GM21825 (cell line): ENCODE measurements around the gene TRPM2.

ENCODE experiments used
- ATAC-seq: cut with Tn5 transposase; IDR thresholded peaks from one replicate; pipeline ENCODE4 v1.9.1; 2021; ENCODE audit warnings: mild to moderate bottlenecking, moderate library complexity; ENCODE audit not compliant: unreplicated experiment

The TRPM2 gene

DNA sequence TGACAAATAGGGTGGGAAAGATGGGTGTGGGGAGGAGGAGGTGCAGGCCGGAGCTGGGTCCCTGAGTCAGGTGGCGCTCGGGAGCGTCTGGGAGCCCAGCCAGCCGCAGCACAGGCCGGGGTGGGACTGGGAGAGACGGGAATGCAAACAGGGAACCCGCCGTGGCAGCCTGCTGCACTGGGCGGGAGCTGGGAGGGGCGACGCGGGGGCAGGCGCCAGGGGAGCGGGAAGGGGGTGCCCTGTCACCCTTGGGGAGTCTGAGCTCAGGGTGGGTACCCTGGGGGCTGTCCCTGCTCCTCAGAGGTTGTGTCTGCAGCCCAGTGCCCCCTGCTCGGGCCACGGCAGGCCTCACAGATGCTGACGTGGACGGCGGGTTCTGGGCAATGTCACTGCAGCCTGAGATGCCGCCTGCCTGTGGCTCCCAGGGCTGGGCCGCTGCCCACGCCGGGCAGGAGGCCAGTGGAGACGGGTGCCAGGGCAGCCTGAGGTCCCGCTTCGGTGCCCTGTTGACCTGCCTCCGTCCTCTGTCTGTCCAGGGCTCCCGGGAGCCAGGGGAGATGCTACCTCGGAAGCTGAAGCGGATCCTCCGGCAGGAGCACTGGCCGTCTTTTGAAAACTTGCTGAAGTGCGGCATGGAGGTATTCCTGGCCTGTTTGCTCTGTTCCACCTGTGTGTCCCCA, 85.2 kb downstream of the TRPM2 start:
- no peak for ATAC-seq

DNA sequence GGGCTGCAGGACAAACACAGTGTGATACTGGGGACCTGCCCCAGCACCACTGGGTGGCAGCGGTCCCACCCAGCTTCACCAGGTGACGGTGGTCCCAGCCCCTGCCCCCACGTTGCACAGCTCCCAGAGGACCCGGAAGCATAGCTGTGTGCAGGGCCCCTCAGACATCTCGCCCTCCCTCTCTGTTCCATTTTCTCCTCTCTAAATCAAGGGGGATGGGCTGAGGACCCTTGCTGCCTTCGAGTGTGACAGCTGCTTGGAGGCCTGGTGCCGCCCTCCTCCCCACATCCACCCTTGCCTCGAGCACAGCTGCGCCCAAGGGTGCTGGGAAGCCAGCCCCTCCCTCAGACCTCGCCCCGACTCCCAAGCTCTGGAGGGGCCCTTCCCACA, 85.8 kb downstream of the TRPM2 start:
- no peak for ATAC-seq

DNA sequence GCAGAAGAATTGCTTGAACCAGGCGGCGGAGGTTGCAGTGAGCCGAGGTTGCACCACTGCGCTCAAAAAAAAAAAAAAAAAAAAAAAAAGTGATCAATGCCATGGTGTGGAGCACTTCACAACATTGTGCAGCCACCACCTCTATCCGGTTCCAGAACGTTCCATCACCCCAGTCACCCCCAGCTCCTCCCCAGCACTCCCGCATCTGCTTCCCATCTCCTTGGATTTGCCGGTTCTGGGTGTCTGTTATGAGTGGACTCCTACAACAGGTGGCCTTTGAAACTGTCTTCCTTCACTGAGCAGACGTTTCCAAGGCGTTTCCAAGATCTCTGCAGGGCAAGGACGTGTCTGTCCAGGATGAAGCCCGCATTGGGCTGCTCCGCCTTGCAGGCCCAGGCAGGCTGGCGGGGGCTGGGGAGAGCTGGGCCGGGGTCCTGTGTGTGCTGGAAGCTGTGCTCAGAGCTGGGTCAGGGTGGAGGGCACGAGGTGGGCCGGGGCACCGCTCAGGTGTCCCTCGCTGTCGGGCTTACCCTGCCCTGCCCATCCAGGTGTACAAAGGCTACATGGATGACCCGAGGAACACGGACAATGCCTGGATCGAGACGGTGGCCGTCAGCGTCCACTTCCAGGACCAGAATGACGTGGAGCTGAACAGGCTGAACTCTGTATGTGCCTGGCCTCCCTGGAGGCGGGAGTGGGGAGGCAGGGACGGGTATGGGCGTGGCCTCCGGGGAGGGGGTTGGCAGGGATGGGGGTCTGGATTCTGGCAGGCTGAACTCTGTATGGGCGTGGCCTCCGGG, 87.0 kb downstream of the TRPM2 start:
- ATAC-seq = no peak

DNA sequence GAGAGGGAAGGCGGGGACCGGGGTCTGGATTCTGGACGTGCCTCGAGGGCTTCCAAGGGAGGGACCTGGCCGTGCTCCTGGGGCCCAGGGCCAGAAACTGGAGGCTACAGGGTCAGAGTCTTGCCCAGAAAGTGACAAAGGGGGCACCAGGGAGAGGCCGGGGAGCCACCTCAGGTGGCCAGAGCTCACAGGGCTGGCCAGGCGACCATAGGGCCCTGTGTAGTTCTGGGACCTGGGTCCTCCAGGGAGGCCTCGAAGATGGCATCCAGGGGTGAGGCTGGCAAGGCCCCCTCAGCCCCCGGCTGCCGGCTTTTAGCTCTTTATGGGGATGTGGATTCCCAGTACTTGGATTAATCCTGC, 87.6 kb downstream of the TRPM2 start:
- no peak for ATAC-seq

DNA sequence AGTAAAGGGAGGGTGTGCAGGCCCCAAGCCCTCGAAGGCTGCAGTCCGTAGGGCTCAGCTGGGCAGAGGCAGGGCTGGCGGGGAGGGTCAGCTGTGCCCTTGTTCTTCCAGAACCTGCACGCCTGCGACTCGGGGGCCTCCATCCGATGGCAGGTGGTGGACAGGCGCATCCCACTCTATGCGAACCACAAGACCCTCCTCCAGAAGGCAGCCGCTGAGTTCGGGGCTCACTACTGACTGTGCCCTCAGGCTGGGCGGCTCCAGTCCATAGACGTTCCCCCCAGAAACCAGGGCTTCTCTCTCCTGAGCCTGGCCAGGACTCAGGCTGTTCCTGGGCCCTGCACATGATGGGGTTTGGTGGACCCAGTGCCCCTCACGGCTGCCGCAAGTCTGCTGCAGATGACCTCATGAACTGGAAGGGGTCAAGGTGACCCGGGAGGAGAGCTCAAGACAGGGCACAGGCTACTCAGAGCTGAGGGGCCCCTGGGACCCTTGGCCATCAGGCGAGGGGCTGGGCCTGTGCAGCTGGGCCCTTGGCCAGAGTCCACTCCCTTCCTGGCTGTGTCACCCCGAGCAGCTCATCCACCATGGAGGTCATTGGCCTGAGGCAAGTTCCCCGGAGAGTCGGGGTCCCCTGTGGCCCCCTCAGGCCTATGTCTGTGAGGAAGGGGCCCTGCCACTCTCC, 88.3 kb downstream of the TRPM2 start:
- no peak for ATAC-seq

DNA sequence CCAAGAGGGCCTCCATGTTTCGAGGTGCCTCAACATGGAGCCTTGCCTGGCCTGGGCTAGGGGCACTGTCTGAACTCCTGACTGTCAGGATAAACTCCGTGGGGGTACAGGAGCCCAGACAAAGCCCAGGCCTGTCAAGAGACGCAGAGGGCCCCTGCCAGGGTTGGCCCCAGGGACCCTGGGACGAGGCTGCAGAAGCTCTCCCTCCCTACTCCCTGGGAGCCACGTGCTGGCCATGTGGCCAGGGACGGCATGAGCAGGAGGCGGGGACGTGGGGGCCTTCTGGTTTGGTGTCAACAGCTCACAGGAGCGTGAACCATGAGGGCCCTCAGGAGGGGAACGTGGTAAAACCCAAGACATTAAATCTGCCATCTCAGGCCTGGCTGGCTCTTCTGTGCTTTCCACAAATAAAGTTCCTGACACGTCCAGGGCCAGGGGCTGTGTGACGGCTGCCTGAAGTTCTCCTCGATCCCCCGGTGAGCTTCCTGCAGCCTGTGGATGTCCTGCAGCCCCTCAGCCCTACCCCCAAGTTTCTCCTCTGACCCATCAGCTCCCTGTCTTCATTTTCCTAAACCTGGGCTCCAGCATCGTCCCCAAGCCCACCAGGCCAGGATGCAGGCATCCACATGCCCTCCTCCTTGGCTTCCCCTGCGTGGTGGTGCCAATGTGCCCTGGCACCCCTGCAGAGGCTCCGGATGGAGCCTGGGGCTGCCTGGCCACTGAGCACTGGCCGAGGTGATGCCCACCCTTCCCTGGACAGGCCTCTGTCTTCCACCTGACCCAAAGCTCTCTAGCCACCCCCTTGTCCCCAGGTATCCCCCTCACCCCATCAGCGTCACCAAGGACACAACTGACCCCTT, 89.1 kb downstream of the TRPM2 start:
- no peak for ATAC-seq

DNA sequence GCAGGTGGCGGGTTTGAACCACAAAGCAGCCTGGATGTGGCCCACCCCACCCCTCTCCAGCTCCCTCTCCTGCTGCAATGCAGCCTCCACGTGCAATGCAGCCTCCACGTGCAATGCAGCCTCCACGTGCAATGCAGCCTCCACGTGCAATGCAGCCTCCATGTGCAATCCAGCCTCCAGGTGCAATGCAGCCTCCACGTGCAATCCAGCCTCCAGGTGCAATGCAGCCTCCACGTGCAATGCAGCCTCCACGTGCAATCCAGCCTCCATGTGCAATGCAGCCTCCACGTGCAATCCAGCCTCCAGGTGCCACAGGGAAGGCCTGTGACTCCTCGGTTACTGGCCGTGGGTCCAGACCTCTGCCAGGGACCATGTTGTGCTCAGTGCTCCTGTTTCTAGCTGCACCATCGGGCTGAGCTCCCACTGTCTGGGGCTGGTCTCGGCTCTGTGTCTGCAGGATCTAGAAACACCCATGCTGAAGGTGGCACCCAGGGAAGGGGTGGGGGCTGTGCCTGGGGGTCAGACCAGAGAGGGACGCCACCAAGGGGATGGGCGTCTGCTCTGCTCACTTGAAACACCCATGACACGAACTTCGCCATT, 90.0 kb downstream of the TRPM2 start:
- ATAC-seq = no peak

DNA sequence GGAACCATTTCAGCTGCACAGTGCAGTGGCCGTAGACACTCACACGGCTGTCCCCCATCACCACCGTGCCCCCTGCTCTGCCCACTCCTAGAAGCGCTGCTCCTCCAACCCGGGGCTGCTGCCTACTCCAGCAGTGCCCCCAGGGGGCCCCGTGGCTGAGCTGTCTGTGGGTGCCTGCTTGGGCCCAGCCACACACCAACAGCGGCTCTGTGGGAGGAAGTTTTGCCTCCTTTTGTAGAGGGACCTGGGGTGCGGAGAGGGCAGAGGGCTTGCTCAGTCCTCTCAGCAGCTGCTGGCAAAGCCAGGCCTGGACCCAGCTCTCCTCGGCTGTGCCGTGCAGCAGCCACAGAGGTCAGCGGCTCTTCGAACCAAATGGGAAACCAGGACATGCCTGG, 90.5 kb downstream of the TRPM2 start:
- ATAC-seq = no peak

DNA sequence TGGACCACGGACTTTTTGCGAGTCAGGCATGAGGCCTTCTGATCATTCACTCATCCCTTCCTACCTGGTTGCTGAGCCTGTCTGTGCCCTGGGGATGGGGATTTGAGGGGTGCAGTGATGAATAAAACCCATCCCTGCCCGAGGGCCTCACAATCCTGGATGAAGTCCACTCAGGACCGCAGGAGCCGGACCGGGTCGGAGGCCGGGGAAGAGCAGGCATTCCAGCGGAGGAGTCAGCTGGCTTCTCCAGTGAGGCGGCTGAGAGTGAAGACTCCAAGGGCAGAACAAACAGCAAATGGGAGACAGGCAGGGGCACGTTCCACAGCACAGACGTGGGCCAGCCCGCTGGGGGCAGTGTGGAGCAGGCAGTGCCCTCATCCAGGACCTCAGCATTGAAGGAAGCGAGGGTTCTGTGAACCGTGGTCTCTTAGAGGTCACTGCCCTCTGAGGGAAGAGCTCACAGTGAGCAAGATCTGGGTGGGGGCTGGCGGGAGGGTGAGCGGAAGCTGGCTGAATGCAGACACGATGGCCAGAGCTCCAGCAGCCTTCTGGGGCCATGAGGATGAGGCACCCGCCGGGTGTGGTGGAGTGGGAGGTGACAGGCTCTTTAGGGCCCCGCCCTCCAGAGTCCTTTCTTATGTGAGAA, 91.0 kb downstream of the TRPM2 start:
- ATAC-seq = no peak

DNA sequence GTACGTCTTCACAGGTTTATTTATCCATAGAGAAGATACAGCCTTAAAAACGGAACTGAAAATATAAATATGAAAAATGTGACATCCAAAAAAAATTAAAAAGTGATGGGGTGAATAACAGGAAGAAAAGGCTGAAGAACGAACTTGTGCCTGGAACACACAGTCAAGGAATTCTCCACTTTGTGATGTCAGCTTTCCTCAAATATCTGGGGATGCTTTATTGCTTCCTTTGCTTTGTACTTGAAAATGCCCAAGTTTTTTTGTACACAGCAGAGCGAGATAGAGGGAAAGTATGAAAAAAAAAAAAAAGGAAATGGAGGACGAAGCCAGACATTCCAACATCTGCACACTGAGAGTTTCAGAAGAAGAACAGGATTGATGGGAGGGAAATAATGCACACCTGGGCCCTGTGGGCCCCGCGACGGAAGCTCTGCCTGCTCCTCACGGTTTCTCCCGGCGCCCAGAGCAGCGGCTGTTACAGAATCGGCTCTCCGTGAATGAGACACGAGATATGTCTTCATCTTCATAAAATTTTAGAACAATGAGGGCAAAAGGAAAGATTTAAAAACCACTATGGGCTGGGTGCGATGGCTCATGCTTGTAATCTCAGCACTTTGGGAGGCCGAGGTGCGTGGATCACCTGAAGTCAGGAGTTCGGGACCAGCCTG, 91.9 kb downstream of the TRPM2 start:
- ATAC-seq = no peak

DNA sequence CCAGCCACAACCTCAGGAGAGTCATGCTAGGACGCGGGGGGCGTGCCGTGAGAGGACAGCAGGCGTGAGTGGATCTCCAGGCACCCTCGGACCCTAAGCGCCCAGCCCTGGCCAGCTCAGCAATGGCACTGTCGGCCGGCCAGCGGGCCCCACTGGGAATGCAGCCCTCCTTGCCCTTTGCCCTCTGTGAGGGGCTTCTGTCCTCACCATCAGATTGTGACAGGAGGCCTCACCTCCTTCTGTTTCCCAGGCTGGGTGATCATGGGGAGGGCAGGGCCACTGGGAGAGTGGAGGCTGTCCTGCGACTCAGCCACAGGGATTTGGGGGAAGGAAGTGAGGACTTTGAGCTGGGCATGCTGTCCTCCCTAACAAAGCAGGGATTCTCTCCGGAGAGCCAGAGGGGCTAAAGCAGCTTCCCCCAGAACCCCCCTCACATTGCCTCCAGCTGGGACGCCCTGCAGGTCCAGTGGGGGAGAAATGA, 95.3 kb downstream of the TRPM2 start:
- ATAC-seq = no peak

DNA sequence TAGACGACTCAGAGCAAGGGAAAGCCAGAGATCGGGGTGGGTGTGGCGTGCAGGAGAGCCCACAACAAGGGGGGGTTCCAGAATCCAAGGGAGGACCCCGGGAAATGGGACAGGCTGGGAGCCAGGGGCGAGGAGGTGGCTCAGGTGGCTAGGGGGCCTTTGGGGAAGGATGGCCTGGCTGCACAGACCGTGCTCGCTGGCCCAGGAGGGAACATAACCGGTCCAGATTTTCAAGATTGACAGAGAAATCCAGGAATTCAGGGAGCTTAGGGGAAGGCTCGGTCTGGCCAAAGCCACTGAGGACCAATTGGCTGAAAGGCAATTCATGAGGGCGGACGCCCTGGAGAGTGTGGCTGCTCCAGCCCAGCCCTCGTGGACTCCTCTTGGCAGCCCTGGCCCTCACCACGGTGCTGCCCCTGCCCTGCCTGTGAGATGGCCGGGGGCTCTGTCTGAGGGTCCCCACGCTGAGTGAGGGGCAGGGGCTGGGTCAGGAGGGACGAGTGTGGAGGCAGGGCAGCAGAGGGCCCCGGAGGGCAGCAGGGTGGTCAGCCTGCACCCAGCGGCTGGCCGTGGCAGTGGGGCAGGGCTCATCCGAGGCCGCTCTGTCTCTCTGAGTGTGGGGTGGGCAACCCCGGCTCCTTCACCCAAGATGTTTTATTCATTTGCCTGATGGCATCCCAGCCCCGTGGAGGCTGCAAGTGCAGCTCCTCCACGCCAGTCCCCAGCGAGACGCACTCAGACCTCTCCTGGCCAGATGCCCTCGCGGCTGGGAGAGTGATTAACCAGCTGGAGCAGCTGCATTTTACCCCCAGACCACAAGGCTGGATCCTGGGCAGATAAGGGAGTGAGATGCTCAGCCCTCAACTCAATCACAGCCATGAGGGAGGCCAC, 96.3 kb downstream of the TRPM2 start:
- ATAC-seq = no peak

DNA sequence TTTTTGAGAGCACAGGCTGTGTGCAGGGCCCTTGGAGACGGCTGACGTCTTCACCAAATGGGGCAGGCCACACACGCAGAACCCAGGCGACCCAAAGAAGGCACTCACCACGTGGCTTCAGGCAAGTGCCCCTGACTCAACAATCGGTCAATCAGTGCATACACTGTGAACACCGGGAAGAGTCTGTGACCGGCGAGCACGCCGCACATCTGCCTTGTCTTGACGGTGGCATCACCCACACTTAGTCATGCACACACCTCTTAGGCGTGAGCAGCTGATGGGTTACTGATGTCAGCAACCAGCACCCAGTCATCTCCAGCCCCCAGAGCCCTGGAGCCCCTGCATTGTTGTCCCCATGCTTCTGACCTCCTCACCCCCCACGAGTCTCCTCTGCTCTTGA, 97.0 kb downstream of the TRPM2 start:
- no peak for ATAC-seq

DNA sequence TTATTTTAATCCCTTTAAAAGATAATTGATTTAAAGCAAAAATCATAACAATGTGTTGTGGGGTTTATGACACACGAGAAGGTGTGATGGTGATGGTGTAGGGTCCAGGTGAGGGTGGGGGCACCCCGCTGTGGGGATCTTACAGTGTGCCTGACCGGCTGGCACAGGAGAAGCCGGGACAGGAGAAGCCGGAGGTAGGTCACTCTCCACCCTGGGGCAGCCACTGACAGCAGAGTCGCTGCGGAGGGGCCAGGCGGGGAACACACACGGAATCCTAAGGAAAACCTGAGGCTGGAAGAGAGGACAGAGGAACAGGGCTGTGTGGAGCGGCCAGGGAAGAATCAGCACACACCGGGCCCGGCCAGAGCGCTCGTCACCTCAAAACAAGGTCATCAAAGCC, 97.6 kb downstream of the TRPM2 start:
- no peak for ATAC-seq

DNA sequence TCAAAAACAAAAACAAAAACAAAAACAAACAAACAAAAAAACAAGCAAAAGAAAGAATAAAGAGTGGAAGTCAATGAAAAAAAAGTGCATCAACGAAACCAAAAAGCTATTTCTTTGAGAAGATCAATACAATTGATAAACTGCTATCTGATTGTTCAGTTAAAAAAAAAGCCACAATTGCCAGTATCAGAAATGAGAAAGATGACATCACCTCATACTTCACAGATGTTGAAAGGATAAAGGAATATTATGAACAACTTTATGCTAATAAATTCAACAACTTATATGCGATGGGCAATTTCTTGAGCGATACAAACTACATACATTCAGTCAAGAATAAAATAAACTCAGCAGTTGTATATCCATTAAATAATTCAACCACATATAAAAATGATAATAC, 99.7 kb downstream of the TRPM2 start:
- ATAC-seq = no peak

DNA sequence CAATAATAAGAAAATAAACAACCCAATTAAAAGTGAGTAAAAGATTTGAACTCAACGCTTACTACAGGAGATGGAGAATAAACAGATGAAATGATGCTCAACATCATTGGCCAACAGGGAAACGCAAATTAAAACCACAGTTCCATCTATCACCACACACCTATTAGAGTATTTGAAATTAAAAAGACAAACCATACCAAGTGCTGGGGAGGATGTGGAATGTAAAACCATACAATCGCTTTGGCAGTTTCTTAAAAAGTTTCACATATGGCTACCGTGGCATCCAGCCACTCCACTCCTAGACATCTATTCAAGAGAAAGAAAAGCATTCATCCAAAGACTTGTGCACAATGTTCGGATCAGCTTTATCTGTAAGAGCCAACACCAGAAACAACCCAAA, 100.6 kb downstream of the TRPM2 start:
- no peak for ATAC-seq

DNA sequence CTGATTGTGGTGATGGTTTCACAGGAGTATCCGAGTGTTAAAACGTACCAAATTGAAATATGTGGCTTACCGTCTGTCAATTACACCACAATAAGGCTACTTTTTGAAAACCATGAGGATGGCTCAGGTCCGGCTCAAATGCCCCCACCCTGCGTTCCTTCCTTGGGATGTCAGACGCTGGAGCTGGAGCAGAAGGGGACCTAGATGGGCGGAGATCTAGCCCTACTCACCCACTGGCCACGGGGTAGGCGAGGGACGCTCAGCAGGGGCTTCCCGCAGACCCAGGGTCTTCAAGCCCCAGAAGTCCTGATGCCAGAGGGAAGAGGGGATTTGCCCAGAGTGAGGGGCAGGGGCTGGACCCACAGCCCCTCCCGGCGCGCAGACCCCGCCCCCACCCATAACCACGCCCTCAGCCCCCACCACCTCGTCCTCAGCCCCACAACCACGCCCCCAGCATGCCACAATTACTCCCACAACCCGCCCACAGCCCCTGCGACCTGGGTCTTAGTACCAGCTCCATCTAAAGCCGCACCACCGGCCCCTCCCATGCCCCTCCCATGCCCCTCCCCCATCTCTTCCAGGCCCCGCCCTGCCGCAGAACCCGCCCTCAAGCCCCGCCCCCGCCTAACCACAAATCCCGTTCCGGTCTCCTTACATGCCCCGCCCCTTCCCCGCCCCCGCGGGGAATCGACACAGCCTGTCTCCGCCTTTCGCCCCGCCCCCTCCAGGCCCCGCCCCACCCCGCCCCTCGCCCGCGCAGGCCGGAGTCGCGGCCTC, 101.5 kb downstream of the TRPM2 start, which contains the start of gene LRRC3:
Gene LRRC3 (plus strand): TSS at position 764 of the 777 bp plus-strand sequence. CDS start 1,135 bp downstream, outside the sequence.
- peak; percentile 53 for ATAC-seq
